Esophagus muscularis mucosa (tissue), 4 donors: Measurements from ENCODE around the gene PLEKHA8. TPM values are rescaled to one million over a fixed set of nuclear protein-coding genes. Genes with fewer than 3 reads are reported as not detected.
"Not testable (repeated sequence)": the region's sequence is repeated elsewhere in the genome, so short reads cannot be mapped to it uniquely, and the experiment has no call there.

Experiments used
- DNase-seq: peaks from one replicate; pipeline ENCODE4 v3.0.0-alpha.2; 2017; ENCODE audit errors: extremely low spot score
- H3K27ac ChIP-seq, 4 donors: fragments of 200-600 bp; sonication (generic); replicated peaks in 1 of 4; 1 replicate in 3 of 4; 2 replicates in 1 of 4; pipeline ENCODE4 v1.5.1; 2016 to 2019; ENCODE audit warnings: mild to moderate bottlenecking in 1 of 4
- H3K27me3 ChIP-seq, 4 donors: fragments of 200-600 bp; sonication (generic); one replicate each; pipeline versions ENCODE4 v1.5.1 to v1.6.0; 2016 to 2019
- H3K36me3 ChIP-seq, 4 donors: fragments of 200-600 bp; sonication (generic); one replicate each; pipeline ENCODE4 v1.5.1; 2016 to 2019
- H3K4me1 ChIP-seq, 4 donors: fragments of 200-600 bp; sonication (generic); one replicate each; pipeline ENCODE4 v1.5.1; 2016 to 2019
- H3K4me3 ChIP-seq, 4 donors: fragments of 200-600 bp; sonication (generic); 1 replicate in 2 of 4; 2 replicates in 2 of 4; pipeline ENCODE4 v1.5.1; 2016 to 2019; ENCODE audit warnings: mild to moderate bottlenecking in 4 of 4, moderate library complexity in 1 of 4
- H3K9me3 ChIP-seq, 4 donors: fragments of 200-600 bp; sonication (generic); 1 replicate in 3 of 4; 2 replicates in 1 of 4; pipeline ENCODE4 v1.5.1; 2016 to 2019
- EP300 ChIP-seq: sonication (generic); formaldehyde crosslinking; IDR thresholded peaks from one replicate; pipeline ENCODE4 v1.6.1; 2017; ENCODE audit warnings: antibody characterized with exemption
- POLR2A ChIP-seq: fragments of 450-650 bp; IDR thresholded peaks from one replicate; pipeline ENCODE4 v1.6.1; 2017; ENCODE audit warnings: antibody characterized with exemption, moderate library complexity, mild to moderate bottlenecking, low read depth
- POLR2AphosphoS5 ChIP-seq, 2 donors: sonication (generic); formaldehyde crosslinking; IDR thresholded peaks; one replicate each; pipeline ENCODE4 v1.6.1; 2017; ENCODE audit warnings: antibody characterized with exemption in 2 of 2
- WGBS: methylation state at CpG from one replicate; pipeline ENCODE4 v1.1.5; 2018; 5-methylcytosine and 5-hydroxymethylcytosine counted together
- intact Hi-C: fragments of 100-400 bp; cut with DNase I; formaldehyde crosslinking; loops from one replicate; pipeline ENCODE4 v1.15.1; 2023
- total RNA-seq, 4 donors: library from RNA; depleted of rRNA; stranded (reverse); fragments of >200 nt; gene quantifications; one replicate each; pipeline versions ENCODE4 v1.1.0 to v1.2.1, GENCODE V29; 2016
- TF ChIP-seq, protein P1 (sequence below), 3 experiments: fragments of 200-600 bp in 2 of 3; fragments of 450-650 bp in 1 of 3; sonication (generic) in 2 of 3; IDR thresholded peaks; one replicate each; pipeline ENCODE4 v1.5.1; 2017 to 2019; ENCODE audit warnings: antibody characterized with exemption in 3 of 3, mild to moderate bottlenecking in 2 of 3, moderate library complexity in 1 of 3

The PLEKHA8 gene
- total RNA-seq, 4 donors from 2014 or later = 6.6 to 11.9 (median 10.2) TPM

DNA sequence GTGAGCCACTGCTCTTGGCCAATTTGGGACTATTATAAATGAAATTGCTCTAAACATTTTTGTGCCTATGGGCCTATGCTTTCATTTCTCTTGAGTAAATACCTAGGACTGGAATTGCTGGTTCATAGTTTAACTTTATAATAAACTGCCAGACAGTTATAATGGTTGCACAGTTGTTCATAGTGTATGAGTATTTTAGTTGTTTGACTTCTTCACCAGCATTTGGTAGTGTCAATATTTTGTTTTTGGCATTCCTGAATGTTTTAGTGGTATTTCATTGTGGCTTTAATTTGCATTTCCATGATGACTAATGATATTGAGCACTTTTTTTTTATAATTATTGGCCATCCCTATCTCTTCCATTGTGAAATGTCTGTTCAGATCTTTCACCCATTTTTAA lies 29.5 kb downstream of the PLEKHA8 start:
- TF ChIP-seq POLR2A (no peak), POLR2AphosphoS5 (IDR thresholded peaks at IDR 0.05) (no peak), EP300 (no peak)
- TF ChIP-seq, protein P1, sequence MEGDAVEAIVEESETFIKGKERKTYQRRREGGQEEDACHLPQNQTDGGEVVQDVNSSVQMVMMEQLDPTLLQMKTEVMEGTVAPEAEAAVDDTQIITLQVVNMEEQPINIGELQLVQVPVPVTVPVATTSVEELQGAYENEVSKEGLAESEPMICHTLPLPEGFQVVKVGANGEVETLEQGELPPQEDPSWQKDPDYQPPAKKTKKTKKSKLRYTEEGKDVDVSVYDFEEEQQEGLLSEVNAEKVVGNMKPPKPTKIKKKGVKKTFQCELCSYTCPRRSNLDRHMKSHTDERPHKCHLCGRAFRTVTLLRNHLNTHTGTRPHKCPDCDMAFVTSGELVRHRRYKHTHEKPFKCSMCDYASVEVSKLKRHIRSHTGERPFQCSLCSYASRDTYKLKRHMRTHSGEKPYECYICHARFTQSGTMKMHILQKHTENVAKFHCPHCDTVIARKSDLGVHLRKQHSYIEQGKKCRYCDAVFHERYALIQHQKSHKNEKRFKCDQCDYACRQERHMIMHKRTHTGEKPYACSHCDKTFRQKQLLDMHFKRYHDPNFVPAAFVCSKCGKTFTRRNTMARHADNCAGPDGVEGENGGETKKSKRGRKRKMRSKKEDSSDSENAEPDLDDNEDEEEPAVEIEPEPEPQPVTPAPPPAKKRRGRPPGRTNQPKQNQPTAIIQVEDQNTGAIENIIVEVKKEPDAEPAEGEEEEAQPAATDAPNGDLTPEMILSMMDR (IDR thresholded peaks at IDR 0.05) = no peak
- H3K27me3 ChIP-seq = no peaks in the 10 kb centered on the region
- H3K36me3 ChIP-seq = peaks cover 10 to 44% (median 29%) of the 10 kb centered on the region in 4 donors
- intact Hi-C loops = no loop called here
- H3K9me3 ChIP-seq = no peaks in the 10 kb centered on the region
- no peak overlapping the region for H3K4me3 ChIP-seq
- H3K4me1 ChIP-seq = peaks cover 0 to 5% (median 0%) of the 10 kb centered on the region in 4 donors
- no peak for DNase-seq
- no peak overlapping the region for H3K27ac ChIP-seq

DNA sequence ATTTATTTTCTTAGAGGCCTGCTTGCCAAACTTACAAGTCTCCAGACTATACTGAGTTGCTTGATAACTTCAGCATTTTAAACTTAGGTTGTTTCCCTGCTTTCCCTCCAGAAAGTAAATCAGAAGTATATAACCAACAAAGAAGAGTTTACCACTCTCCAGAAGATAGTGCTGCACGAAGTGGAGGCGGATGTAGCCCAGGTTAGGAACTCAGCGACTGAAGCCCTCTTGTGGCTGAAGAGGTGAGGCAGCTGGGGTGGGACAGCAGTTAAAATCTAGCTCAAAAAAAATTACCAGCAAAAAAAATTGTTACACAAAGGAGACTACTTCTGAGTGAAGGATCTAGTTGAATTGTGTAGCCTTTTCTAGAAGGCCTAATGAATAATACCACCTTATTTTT lies 33.6 kb downstream of the PLEKHA8 start:
- DNase-seq, H3K27ac ChIP-seq, intact Hi-C loops, H3K4me1 ChIP-seq, H3K27me3 ChIP-seq, H3K9me3 ChIP-seq, H3K4me3 ChIP-seq: not testable (repeated sequence)
- WGBS = 24% methylated on average over 3 of the region's 3 CpGs
- TF ChIP-seq, protein P1 (IDR thresholded peaks at IDR 0.05) = peak; percentile 55 to 68 (median 66)
- H3K36me3 ChIP-seq = peaks cover 0 to 39% (median 9%) of the 10 kb centered on the region in 4 donors

DNA sequence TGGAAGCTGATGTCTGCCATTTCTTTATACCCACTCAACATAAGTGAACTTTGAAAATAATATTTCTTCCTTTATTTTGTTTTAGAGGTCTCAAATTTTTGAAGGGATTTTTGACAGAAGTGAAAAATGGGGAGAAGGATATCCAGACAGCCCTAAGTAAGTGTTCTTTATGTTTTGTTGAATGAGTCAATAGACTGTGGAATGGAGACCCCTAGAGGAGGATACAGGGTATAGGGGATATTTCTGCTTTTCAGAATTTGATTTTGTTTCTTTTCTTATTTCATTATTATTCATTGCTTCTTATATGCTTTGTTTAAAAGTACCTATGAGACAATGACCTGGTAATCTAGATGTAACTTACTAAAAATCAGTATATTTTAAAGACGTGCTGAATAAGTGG lies 34.4 kb downstream of the PLEKHA8 start:
- H3K9me3 ChIP-seq = no peaks in the 10 kb centered on the region
- no peak overlapping the region for H3K27ac ChIP-seq
- intact Hi-C loops = no loop called here
- TF ChIP-seq POLR2A = no peak
- TF ChIP-seq, protein P1 (IDR thresholded peaks at IDR 0.05) = peak; percentile 43 to 62 (median 50)
- 77% methylated on average over 1 of the region's 1 CpG for WGBS
- H3K36me3 ChIP-seq = peaks cover 0 to 35% (median 9%) of the 10 kb centered on the region in 4 donors
- no peak overlapping the region for H3K4me3 ChIP-seq
- DNase-seq = no peak
- H3K4me1 ChIP-seq = peaks cover 0 to 5% (median 0%) of the 10 kb centered on the region in 4 donors
- H3K27me3 ChIP-seq = no peaks in the 10 kb centered on the region

DNA sequence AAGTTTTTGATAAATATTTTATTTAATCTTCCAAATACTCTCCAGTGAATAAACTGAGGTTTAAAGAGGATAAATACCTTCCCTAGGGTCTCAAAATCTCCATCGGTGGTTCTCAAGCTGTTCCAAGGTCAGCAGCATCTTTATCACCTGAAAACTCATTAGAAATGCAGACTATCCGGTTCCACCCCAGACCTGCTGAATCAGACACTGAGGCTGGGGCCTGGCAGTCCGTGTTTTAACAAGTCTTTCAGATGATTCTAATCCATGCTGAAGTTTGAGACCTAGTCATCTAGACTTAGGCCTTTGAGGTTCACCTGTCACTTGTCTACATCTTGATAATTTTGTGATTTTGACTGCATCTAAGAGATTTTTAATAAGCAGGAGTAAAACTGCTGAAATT lies 37.5 kb downstream of the PLEKHA8 start:
- H3K27ac ChIP-seq = no peak overlapping the region
- no peaks in the 10 kb centered on the region for H3K27me3 ChIP-seq
- peaks cover 0 to 32% (median 9%) of the 10 kb centered on the region in 4 donors for H3K36me3 ChIP-seq
- H3K4me1 ChIP-seq = peaks cover 5 to 13% (median 9%) of the 10 kb centered on the region in 4 donors
- H3K4me3 ChIP-seq = no peak overlapping the region
- WGBS = 89% methylated on average over 3 of the region's 3 CpGs
- H3K9me3 ChIP-seq = no peaks in the 10 kb centered on the region
- DNase-seq = no peak
- intact Hi-C loops = loop anchor here (5.0 kb wide), 1 partner anchor 118 kb away; no protein-coding TSS in a partner anchor
- TF ChIP-seq EP300 = no peak
- TF ChIP-seq, protein P1 (IDR thresholded peaks at IDR 0.05) = no peak
- TF ChIP-seq POLR2A = no peak
- no peak for TF ChIP-seq POLR2AphosphoS5 (IDR thresholded peaks at IDR 0.05)

DNA sequence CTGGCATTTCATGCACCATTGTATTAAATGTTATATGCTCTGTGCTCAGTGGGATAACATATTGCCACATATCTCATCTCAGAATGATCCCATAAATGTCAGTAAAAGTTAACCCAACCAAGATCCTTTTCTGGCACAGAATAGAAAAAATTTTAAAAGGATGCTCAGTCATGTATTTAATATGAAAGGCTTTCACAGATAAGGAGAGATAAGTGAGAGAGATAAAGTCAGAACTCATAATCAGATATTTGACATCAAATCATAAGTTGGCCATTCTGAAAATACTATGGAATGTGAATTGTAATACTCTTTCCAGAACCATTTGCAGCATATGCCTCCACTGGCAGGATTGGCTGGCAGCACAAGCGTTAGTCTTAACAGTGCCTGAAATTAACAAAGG lies 38.5 kb downstream of the PLEKHA8 start:
- no peaks in the 10 kb centered on the region for H3K27me3 ChIP-seq
- peaks cover 0 to 40% (median 12%) of the 10 kb centered on the region in 4 donors for H3K36me3 ChIP-seq
- intact Hi-C loops = loop anchor here (5.0 kb wide), 1 partner anchor 119 kb away; no protein-coding TSS in a partner anchor
- no peak for TF ChIP-seq POLR2A
- no peak for TF ChIP-seq POLR2AphosphoS5 (IDR thresholded peaks at IDR 0.05)
- TF ChIP-seq, protein P1 (IDR thresholded peaks at IDR 0.05) = no peak
- no peak for TF ChIP-seq EP300
- no peak overlapping the region for H3K4me3 ChIP-seq
- 100% methylated on average over 1 of the region's 1 CpG for WGBS
- peaks cover 5 to 13% (median 9%) of the 10 kb centered on the region in 4 donors for H3K4me1 ChIP-seq
- no peak for DNase-seq
- H3K27ac ChIP-seq = no peak overlapping the region
- H3K9me3 ChIP-seq = no peaks in the 10 kb centered on the region
